ENCODE measurements around the gene OSBPL7. TPM values are rescaled to one million over a fixed set of nuclear protein-coding genes. Genes with fewer than 3 reads are reported as not detected.

OSBPL7 gene
- total RNA-seq, 1 experiment from 2014 or later: 46.8 TPM

DNA sequence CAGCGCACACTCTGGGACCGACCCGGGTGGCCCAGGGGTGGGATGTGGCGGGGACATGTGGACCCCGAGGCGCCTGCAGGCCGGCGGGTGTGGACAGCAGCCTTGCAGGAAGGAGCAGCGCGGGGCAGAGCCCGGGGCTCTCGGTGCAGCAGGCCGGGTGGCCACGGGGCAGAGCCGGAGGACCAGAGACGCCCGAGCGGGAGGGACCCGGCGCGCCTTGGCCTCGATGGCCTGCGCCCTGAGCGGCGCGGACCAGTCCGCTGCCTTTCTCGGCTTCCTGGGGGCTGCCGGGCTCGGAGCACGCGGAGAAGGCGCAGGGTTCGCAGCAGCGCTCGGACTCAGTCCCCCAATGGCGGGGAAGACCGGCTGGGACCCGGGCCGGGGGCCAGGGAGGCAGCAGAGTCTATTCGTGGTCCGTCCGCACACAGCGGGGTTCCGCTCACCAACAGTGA, 43.4 kb downstream of the OSBPL7 start:
- Mint-ChIP-seq H3K27me3 (ENCODE audit: insufficient read depth, unreplicated experiment) (peaks cover 28% of the 10 kb centered on the region), H3K9me3 (ENCODE audit: unreplicated experiment) (no peaks in the 10 kb centered on the region), H3K27ac (ENCODE audit: unreplicated experiment) (no peak overlapping the region), H3K4me1 (ENCODE audit: low read depth, unreplicated experiment) (no peaks in the 10 kb centered on the region), H3K4me3 (ENCODE audit: unreplicated experiment) (no peak overlapping the region), H3K36me3 (ENCODE audit: insufficient read depth, unreplicated experiment) (no peaks in the 10 kb centered on the region)
- Histone ChIP-seq H3K4me1 (no peaks in the 10 kb centered on the region), H3K9me3 (no peaks in the 10 kb centered on the region), H3K4me3 (ENCODE audit: low read depth, low read length) (no peak overlapping the region), H3K36me3 (ENCODE audit: control insufficient read depth, insufficient read depth, low read length) (no peaks in the 10 kb centered on the region), H3K27me3 (replicated peaks; ENCODE audit: control insufficient read depth, insufficient read depth, low read length) (no peaks in the 10 kb centered on the region)
- intact Hi-C loops (cut with micrococcal nuclease; ENCODE audit: unreplicated experiment): no loop called here
- ChIA-PET CTCF (interaction anchor here (1.8 kb wide), 1 partner anchor 24 kb away, joined by 5 read pairs; no protein-coding TSS in a partner anchor), POLR2A (no interaction called here)
- DNase-seq: peak in 1 of 2 experiments; percentile 33
- no TSS peak for BruUV-seq (replicated peaks)
- TF ChIP-seq, protein P1, sequence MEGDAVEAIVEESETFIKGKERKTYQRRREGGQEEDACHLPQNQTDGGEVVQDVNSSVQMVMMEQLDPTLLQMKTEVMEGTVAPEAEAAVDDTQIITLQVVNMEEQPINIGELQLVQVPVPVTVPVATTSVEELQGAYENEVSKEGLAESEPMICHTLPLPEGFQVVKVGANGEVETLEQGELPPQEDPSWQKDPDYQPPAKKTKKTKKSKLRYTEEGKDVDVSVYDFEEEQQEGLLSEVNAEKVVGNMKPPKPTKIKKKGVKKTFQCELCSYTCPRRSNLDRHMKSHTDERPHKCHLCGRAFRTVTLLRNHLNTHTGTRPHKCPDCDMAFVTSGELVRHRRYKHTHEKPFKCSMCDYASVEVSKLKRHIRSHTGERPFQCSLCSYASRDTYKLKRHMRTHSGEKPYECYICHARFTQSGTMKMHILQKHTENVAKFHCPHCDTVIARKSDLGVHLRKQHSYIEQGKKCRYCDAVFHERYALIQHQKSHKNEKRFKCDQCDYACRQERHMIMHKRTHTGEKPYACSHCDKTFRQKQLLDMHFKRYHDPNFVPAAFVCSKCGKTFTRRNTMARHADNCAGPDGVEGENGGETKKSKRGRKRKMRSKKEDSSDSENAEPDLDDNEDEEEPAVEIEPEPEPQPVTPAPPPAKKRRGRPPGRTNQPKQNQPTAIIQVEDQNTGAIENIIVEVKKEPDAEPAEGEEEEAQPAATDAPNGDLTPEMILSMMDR (IDR thresholded peaks at IDR 0.05; ENCODE audit: insufficient read depth in 1 of 2, low read depth in 1 of 2, low read length in 1 of 2, severe bottlenecking in 1 of 2, unreplicated experiment in 1 of 2): no peak

DNA sequence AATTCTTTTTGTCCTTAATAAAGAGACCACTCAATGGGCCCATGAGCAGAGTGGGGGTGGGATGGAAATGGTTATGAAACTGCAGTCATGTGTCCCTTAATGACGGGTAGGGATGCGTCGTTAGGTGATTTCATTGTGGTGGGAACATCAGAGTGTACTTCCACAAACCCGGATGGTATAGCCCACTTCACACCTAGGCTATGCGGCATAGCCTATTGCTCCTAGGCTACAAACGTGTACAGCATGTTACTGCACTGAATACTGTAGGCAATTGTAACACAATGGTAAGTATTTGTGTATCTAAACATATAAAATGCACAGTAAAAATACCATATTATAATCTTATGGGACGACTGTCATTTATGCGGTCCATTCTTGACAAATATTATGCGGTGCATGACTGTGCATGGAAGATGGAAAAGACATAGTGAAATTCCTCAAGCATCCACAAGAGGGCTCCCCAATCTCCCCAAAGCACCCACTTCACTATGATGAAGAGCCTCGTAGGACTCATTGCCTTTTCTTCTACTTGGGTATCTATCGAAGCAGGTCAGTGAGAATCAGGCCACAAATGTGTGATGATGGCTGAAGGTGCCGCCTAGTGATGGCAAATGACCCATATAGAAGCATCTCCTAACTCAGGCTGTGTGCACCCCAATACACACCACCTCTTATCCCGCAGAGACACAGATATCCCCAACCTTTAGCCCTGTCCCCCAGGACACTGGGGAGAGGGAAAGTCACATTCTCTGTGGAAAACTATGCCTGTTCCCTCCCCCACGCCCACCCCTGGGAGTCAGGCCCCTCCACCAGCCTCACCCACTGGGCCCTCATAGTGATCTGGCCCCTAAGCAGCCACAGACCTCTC, 45.0 kb downstream of the OSBPL7 start:
- no TSS peak for BruUV-seq (replicated peaks)

DNA sequence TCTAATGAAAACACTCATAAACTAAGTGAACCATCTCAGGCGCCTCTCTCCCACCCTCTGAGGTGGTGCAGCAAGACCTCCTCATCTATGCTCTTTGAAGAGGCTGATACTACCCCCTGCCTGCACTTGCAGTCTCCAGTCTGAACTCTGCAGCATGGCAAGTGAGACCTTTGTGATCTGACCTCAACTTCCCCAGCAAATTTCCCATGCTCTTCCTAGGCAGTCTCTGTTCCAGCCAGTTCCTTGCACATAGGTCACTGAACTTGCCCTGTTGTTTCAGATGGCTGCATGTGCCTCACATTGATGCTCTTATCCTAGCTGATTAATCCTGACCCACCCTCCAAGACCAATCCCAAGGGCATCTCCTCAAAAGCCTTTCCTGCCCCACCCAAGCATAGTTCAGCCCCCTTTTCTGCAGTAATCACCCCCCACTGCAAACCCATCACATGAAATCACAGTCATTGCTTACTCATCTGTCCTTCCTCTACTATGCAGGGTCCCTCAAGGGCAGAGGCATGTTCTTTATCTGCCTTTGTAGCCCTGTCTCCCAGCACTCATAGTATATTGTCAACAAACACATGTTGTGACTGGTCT, 46.5 kb downstream of the OSBPL7 start:
- peak in 1 of 2 experiments; percentile 28 for DNase-seq
- no peak overlapping the region for H3K4me3 Mint-ChIP-seq (ENCODE audit: unreplicated experiment)
- ChIA-PET CTCF (interaction anchor here (1.4 to 2.4 kb wide), 2 partner anchors 15 to 42 kb away, joined by 3 to 7 read pairs; partner anchors contain the start of gene TBX21), POLR2A (no interaction called here)
- H3K4me3 ChIP-seq (ENCODE audit: low read depth, low read length): no peak overlapping the region
- TF ChIP-seq, protein P1 (IDR thresholded peaks at IDR 0.05; ENCODE audit: insufficient read depth in 1 of 2, low read depth in 1 of 2, low read length in 1 of 2, severe bottlenecking in 1 of 2, unreplicated experiment in 1 of 2): no peak
- no peak overlapping the region for H3K27ac Mint-ChIP-seq (ENCODE audit: unreplicated experiment)
- intact Hi-C loops (cut with micrococcal nuclease; ENCODE audit: unreplicated experiment): no loop called here
- peaks cover 21% of the 10 kb centered on the region for H3K9me3 ChIP-seq
- no peaks in the 10 kb centered on the region for H3K4me1 ChIP-seq
- no TSS peak for BruUV-seq (replicated peaks)
- H3K36me3 ChIP-seq (ENCODE audit: control insufficient read depth, insufficient read depth, low read length): no peaks in the 10 kb centered on the region
- no peaks in the 10 kb centered on the region for H3K4me1 Mint-ChIP-seq (ENCODE audit: low read depth, unreplicated experiment)
- peaks cover 23% of the 10 kb centered on the region for H3K27me3 Mint-ChIP-seq (ENCODE audit: insufficient read depth, unreplicated experiment)
- H3K9me3 Mint-ChIP-seq (ENCODE audit: unreplicated experiment): no peaks in the 10 kb centered on the region
- H3K36me3 Mint-ChIP-seq (ENCODE audit: insufficient read depth, unreplicated experiment): no peaks in the 10 kb centered on the region
- no peaks in the 10 kb centered on the region for H3K27me3 ChIP-seq (replicated peaks; ENCODE audit: control insufficient read depth, insufficient read depth, low read length)

More for the DNA sequence above, 45.0 kb downstream of the OSBPL7 start:
- ChIA-PET POLR2A (no interaction called here), CTCF (interaction anchor here (0.5 to 2.4 kb wide), 7 partner anchors 11 to 1869 kb away, joined by 3 to 8 read pairs (median 4); partner anchors contain the start of gene TBX21)
- intact Hi-C loops (cut with micrococcal nuclease; ENCODE audit: unreplicated experiment): loop anchor here (1.0 kb wide), 4 partner anchors 14 to 114 kb away; partner anchors contain the start of genes LRRC46 and MRPL10
- Mint-ChIP-seq H3K9me3 (ENCODE audit: unreplicated experiment) (no peaks in the 10 kb centered on the region), H3K27ac (ENCODE audit: unreplicated experiment) (no peak overlapping the region), H3K36me3 (ENCODE audit: insufficient read depth, unreplicated experiment) (no peaks in the 10 kb centered on the region), H3K27me3 (ENCODE audit: insufficient read depth, unreplicated experiment) (peaks cover 28% of the 10 kb centered on the region), H3K4me1 (ENCODE audit: low read depth, unreplicated experiment) (no peaks in the 10 kb centered on the region), H3K4me3 (ENCODE audit: unreplicated experiment) (no peak overlapping the region)
- peak; percentile 60 to 79 for DNase-seq
- H3K4me1 ChIP-seq: no peaks in the 10 kb centered on the region
- peaks cover 10% of the 10 kb centered on the region; the same call in 1 of the 2 replicates for H3K9me3 ChIP-seq
- H3K4me3 ChIP-seq (ENCODE audit: low read depth, low read length): no peak overlapping the region
- H3K36me3 ChIP-seq (ENCODE audit: control insufficient read depth, insufficient read depth, low read length): no peaks in the 10 kb centered on the region
- H3K27me3 ChIP-seq (replicated peaks; ENCODE audit: control insufficient read depth, insufficient read depth, low read length): no peaks in the 10 kb centered on the region
- TF ChIP-seq, protein P1 (IDR thresholded peaks at IDR 0.05; ENCODE audit: insufficient read depth in 1 of 2, low read depth in 1 of 2, low read length in 1 of 2, severe bottlenecking in 1 of 2, unreplicated experiment in 1 of 2): peak; percentile 94 to 99
